ENCODE results near the gene CDX4. TPM values are rescaled to one million over a fixed set of nuclear protein-coding genes. Genes with fewer than 3 reads are reported as not detected.

The CDX4 gene
- total RNA-seq, 1 experiment from 2014 or later = 5.2 TPM

DNA sequence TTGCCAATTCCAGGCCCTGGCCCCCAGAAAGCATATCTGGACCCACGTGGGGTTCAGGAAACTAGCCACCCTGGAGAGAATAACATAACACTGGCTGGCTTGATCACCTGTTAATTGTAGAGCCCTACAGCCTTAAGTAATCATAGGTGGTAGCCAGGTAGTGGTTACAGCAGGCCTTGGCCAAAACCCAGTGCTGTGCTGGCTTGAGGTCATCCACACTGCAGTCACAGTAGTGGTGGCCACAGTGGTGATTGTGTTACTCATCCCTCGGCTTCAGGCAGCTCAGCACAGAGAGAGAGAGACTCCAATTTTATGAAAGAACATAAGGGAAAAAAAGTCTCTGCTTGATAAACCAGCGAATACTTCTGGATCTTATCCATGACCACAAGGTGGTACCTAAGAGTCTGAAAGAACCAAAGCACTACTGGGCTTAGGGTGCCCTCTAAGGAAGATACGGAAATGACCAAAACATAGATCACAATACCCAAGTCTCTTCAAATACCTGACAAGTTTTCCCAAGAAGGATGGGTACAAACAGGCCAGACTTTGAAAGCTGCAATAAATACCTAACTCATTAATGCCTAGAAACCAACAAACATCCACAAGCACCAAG, 46.6 kb upstream of the CDX4 start:
- H4K8ac ChIP-seq (replicated peaks; ENCODE audit: insufficient read length, low read depth, low read length) = no peak overlapping the region
- no peak overlapping the region for H2BK120ac ChIP-seq (ENCODE audit: low read depth, low read length, poor library complexity, severe bottlenecking)
- no peak for DNase-seq
- no peak overlapping the region for H3K56ac ChIP-seq (ENCODE audit: insufficient read length, low read depth, low read length)
- H2BK15ac ChIP-seq (ENCODE audit: low read depth, low read length) = no peak overlapping the region
- no peaks in the 10 kb centered on the region for H4K20me1 ChIP-seq (ENCODE audit: control insufficient read depth, insufficient read depth, insufficient read length)
- H3K18ac ChIP-seq (ENCODE audit: insufficient read length, low read depth, low read length) = no peak overlapping the region
- no peak overlapping the region for H2BK12ac ChIP-seq (ENCODE audit: insufficient read length, low read depth, low read length)
- H2BK5ac ChIP-seq (ENCODE audit: insufficient read length, low read length) = no peak overlapping the region
- H3K79me1 ChIP-seq (ENCODE audit: insufficient read depth, low read depth, low read length, poor library complexity, severe bottlenecking) = no peaks in the 10 kb centered on the region
- H2BK20ac ChIP-seq (ENCODE audit: low read depth, low read length, poor library complexity, severe bottlenecking) = no peak overlapping the region
- H2AFZ ChIP-seq (ENCODE audit: low read length) = no peak overlapping the region
- peaks cover 17% of the 10 kb centered on the region for H3K27me3 Mint-ChIP-seq (ENCODE audit: low read depth)
- peaks cover 0 to 2% (median 0%) of the 10 kb centered on the region in 3 experiments; a peak in 2 of 7 replicates for H3K36me3 Mint-ChIP-seq (ENCODE audit: insufficient read depth in 1 of 3, low read depth in 3 of 3)
- no peaks in the 10 kb centered on the region for H3K9me3 ChIP-seq (ENCODE audit: control insufficient read depth, low read depth, low read length)
- H3K27me3 ChIP-seq (ENCODE audit: insufficient read depth, low read length) = no peaks in the 10 kb centered on the region
- no peak overlapping the region for H3K23ac ChIP-seq (ENCODE audit: insufficient read length, low read depth, low read length)
- H3K14ac ChIP-seq (ENCODE audit: insufficient read depth, low read length) = no peak overlapping the region
- H3K4me3 Mint-ChIP-seq = no peak overlapping the region
- no peak overlapping the region for H3K4me2 ChIP-seq (ENCODE audit: insufficient read depth, insufficient read length, low read length)
- WGBS (ENCODE audit: extremely low coverage, insufficient read length, low lambda C conversion rate) = no CpG with 5 or more reads among the region's 4 CpGs
- H3K79me2 ChIP-seq (ENCODE audit: insufficient read depth, low read length) = no peaks in the 10 kb centered on the region
- H3K9me3 Mint-ChIP-seq = peaks cover 26 to 34% of the 10 kb centered on the region in 2 experiments
- TF ChIP-seq, protein P1, sequence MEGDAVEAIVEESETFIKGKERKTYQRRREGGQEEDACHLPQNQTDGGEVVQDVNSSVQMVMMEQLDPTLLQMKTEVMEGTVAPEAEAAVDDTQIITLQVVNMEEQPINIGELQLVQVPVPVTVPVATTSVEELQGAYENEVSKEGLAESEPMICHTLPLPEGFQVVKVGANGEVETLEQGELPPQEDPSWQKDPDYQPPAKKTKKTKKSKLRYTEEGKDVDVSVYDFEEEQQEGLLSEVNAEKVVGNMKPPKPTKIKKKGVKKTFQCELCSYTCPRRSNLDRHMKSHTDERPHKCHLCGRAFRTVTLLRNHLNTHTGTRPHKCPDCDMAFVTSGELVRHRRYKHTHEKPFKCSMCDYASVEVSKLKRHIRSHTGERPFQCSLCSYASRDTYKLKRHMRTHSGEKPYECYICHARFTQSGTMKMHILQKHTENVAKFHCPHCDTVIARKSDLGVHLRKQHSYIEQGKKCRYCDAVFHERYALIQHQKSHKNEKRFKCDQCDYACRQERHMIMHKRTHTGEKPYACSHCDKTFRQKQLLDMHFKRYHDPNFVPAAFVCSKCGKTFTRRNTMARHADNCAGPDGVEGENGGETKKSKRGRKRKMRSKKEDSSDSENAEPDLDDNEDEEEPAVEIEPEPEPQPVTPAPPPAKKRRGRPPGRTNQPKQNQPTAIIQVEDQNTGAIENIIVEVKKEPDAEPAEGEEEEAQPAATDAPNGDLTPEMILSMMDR (conservative IDR thresholded peaks at IDR 0.05) = peak; percentile 41; the same call in 2 of the 3 replicates
- H3K23me2 ChIP-seq (ENCODE audit: insufficient read length, low read depth, low read length, poor library complexity, severe bottlenecking) = no peaks in the 10 kb centered on the region
- no peak overlapping the region for H2AK5ac ChIP-seq (ENCODE audit: insufficient read length, low read length)
- no peaks in the 10 kb centered on the region; the same call in 1 of the 2 replicates for H3K4me1 ChIP-seq (ENCODE audit: insufficient read depth, low read length)
- H3K4ac ChIP-seq (ENCODE audit: low read depth, low read length) = no peak overlapping the region
- H3K27ac ChIP-seq (ENCODE audit: insufficient read length, low read depth, low read length) = no peak overlapping the region
- H3K4me1 Mint-ChIP-seq = peaks cover 9 to 12% of the 10 kb centered on the region in 2 experiments
- H3K27ac Mint-ChIP-seq = 0 out of 7 replicates have a peak overlapping the region, but pooled peaks of 1 of the 3 experiments have one; percentile 3
- H4K5ac ChIP-seq (ENCODE audit: insufficient read length, low read depth, low read length) = no peak overlapping the region
- H3T11ph ChIP-seq (ENCODE audit: low read length) = no peak overlapping the region
- H3K9ac ChIP-seq (ENCODE audit: extremely low read depth, insufficient read length, low read length) = no peak overlapping the region
- H4K91ac ChIP-seq (ENCODE audit: insufficient read length, low read depth, low read length) = no peak overlapping the region

All from H9 (cell line).